Peyer's patch (tissue), 4 donors: ENCODE measurements around the gene AMBRA1. TPM values are rescaled to one million over a fixed set of nuclear protein-coding genes. Genes with fewer than 3 reads are reported as not detected.

ENCODE experiments used
- small RNA-seq, 2 donors: library from RNA; depleted of rRNA; stranded (forward); fragments of <200 nt; gene quantifications; one replicate each; pipeline ENCODE3, GENCODE V24; 2016
- total RNA-seq, 4 donors: library from RNA; depleted of rRNA; stranded (reverse); fragments of >200 nt; gene quantifications; one replicate each; pipeline ENCODE4 v1.1.0, GENCODE V29; 2016

The AMBRA1 gene
- total RNA-seq, 4 donors from 2014 or later, result 28.9 to 61.6 (median 41.6) TPM

Small RNA genes within 50 kb of the gene (small RNA-seq; reads per million reads assigned to genes)
- gene MIR3160-1 (0 reads per million in 2 donors), gene MIR4688 (0 to 0.06 reads per million in 2 donors)

Other genes with a start within 250 kb of the AMBRA1 start
- gene DGKZ, start 246.6 kb downstream of the AMBRA1 start, total RNA-seq, result 100 to 1,000 TPM; 104 to 270 (median 200) TPM
- 100 to 1,000 TPM in 3 of 4 donors, 10 to 100 TPM in 1; 22.3 to 340 (median 205) TPM for gene MDK, start 212.4 kb downstream of the AMBRA1 start, total RNA-seq
- gene CHRM4, start 202.2 kb downstream of the AMBRA1 start, total RNA-seq, result 10 to 100 TPM; 11.5 to 16.5 (median 13.0) TPM
- gene HARBI1, start 23.2 kb upstream of the AMBRA1 start, total RNA-seq, result 1 to 10 TPM; 3.3 to 4.4 (median 4.1) TPM
- gene ATG13, start 23.5 kb upstream of the AMBRA1 start, total RNA-seq, result 100 to 1,000 TPM in 2 of 4 donors, 10 to 100 TPM in 2; 86.5 to 119 (median 106) TPM
- 10 to 100 TPM; 52.0 to 85.8 (median 62.7) TPM for gene ARHGAP1, start 106.6 kb upstream of the AMBRA1 start, total RNA-seq
- gene ZNF408, start 107.0 kb upstream of the AMBRA1 start, total RNA-seq, result 10 to 100 TPM in 1 of 4 donors, 1 to 10 TPM in 3; 6.3 to 20.0 (median 8.4) TPM
- under 1 TPM in 1 of 4 donors, not detected in 3; 0.53 TPM for gene F2, start 125.2 kb upstream of the AMBRA1 start, total RNA-seq